ENCODE data around the gene MRPL38.

MRPL38 gene

GRCh38 chr17:75909051-75909811 is 4.5 kb upstream of the MRPL38 start:
- H3K4me1 Mint-ChIP-seq = peaks cover 4% of the 10 kb centered on the region
- H3K36me3 Mint-ChIP-seq = peaks cover 14% of the 10 kb centered on the region
- H3K4me3 Mint-ChIP-seq = no peak overlapping the region
- H3K27me3 Mint-ChIP-seq = no peaks in the 10 kb centered on the region
- no peaks in the 10 kb centered on the region for H3K9me3 Mint-ChIP-seq
- no peak for ATAC-seq
- H3K27ac Mint-ChIP-seq = no peak overlapping the region

- Mint-ChIP-seq H3K4me1 (peaks cover 11% of the 10 kb centered on the region), H3K36me3 (peaks cover 7% of the 10 kb centered on the region), H3K4me3 (no peak overlapping the region), H3K27me3 (no peaks in the 10 kb centered on the region), H3K27ac (no peak overlapping the region), H3K9me3 (no peaks in the 10 kb centered on the region)
- ATAC-seq = no peak
Measured at GRCh38 chr17:75908201-75908600, 3.5 kb upstream of the MRPL38 start.

- H3K36me3 Mint-ChIP-seq = peaks cover 4% of the 10 kb centered on the region
- H3K4me1 Mint-ChIP-seq = peaks cover 11% of the 10 kb centered on the region
- H3K4me3 Mint-ChIP-seq = peak overlapping the region; percentile 41
- no peak for ATAC-seq
- H3K27ac Mint-ChIP-seq = peak overlapping the region; percentile 41
- no peaks in the 10 kb centered on the region for H3K9me3 Mint-ChIP-seq
- no peaks in the 10 kb centered on the region for H3K27me3 Mint-ChIP-seq
Measured at GRCh38 chr17:75906143-75906884, 1.6 kb upstream of the MRPL38 start.

- no peaks in the 10 kb centered on the region for H3K27me3 Mint-ChIP-seq
- no peaks in the 10 kb centered on the region for H3K9me3 Mint-ChIP-seq
- H3K27ac Mint-ChIP-seq = no peak overlapping the region
- H3K36me3 Mint-ChIP-seq = peaks cover 34% of the 10 kb centered on the region
- no peak overlapping the region for H3K4me3 Mint-ChIP-seq
- ATAC-seq = no peak
- H3K4me1 Mint-ChIP-seq = peaks cover 20% of the 10 kb centered on the region
Measured at GRCh38 chr17:75902406-75902805, 2.3 kb downstream of the MRPL38 start.

GRCh38 chr17:75901727-75902126 is 3.0 kb downstream of the MRPL38 start:
- H3K4me1 Mint-ChIP-seq = peaks cover 24% of the 10 kb centered on the region
- no peak overlapping the region for H3K27ac Mint-ChIP-seq
- no peaks in the 10 kb centered on the region for H3K27me3 Mint-ChIP-seq
- ATAC-seq = no peak
- no peaks in the 10 kb centered on the region for H3K9me3 Mint-ChIP-seq
- H3K36me3 Mint-ChIP-seq = peaks cover 34% of the 10 kb centered on the region
- no peak overlapping the region for H3K4me3 Mint-ChIP-seq

GRCh38 chr17:75900691-75901533 is 3.8 kb downstream of the MRPL38 start:
- H3K27me3 Mint-ChIP-seq = no peaks in the 10 kb centered on the region
- ATAC-seq = no peak
- no peaks in the 10 kb centered on the region for H3K9me3 Mint-ChIP-seq
- H3K36me3 Mint-ChIP-seq = peaks cover 34% of the 10 kb centered on the region
- no peak overlapping the region for H3K27ac Mint-ChIP-seq
- H3K4me1 Mint-ChIP-seq = peaks cover 27% of the 10 kb centered on the region
- H3K4me3 Mint-ChIP-seq = no peak overlapping the region

GRCh38 chr17:75899767-75900468 is 4.8 kb downstream of the MRPL38 start:
- no peaks in the 10 kb centered on the region for H3K27me3 Mint-ChIP-seq

GRCh38 chr17:75899353-75899752 is 5.3 kb downstream of the MRPL38 start:
- no peak for ATAC-seq
- Mint-ChIP-seq H3K9me3 (no peaks in the 10 kb centered on the region), H3K27me3 (no peaks in the 10 kb centered on the region), H3K27ac (peak overlapping the region; percentile 19), H3K4me1 (peaks cover 38% of the 10 kb centered on the region), H3K36me3 (peaks cover 39% of the 10 kb centered on the region), H3K4me3 (no peak overlapping the region)

More at GRCh38 chr17:75899767-75900468, 4.8 kb downstream of the MRPL38 start:
- Mint-ChIP-seq H3K4me1 (peaks cover 32% of the 10 kb centered on the region), H3K27ac (no peak overlapping the region), H3K4me3 (no peak overlapping the region), H3K9me3 (no peaks in the 10 kb centered on the region), H3K36me3 (peaks cover 38% of the 10 kb centered on the region)
- ATAC-seq = no peak

- ATAC-seq = no peak
- H3K27ac Mint-ChIP-seq = peak overlapping the region; percentile 19
- H3K9me3 Mint-ChIP-seq = no peaks in the 10 kb centered on the region
- H3K4me1 Mint-ChIP-seq = peaks cover 39% of the 10 kb centered on the region
- no peaks in the 10 kb centered on the region for H3K27me3 Mint-ChIP-seq
- H3K4me3 Mint-ChIP-seq = no peak overlapping the region
- H3K36me3 Mint-ChIP-seq = peaks cover 39% of the 10 kb centered on the region
Measured at GRCh38 chr17:75898791-75899190, 5.9 kb downstream of the MRPL38 start.

- Mint-ChIP-seq H3K27me3 (no peaks in the 10 kb centered on the region), H3K9me3 (no peaks in the 10 kb centered on the region), H3K36me3 (peaks cover 39% of the 10 kb centered on the region), H3K4me1 (peaks cover 41% of the 10 kb centered on the region), H3K4me3 (peak overlapping the region; percentile 65), H3K27ac (no peak overlapping the region)
- ATAC-seq = no peak
Measured at GRCh38 chr17:75898065-75898464, 6.6 kb downstream of the MRPL38 start.

GRCh38 chr17:75897160-75898019 is 7.3 kb downstream of the MRPL38 start:
- peak overlapping the region; percentile 65 for H3K4me3 Mint-ChIP-seq
- H3K27me3 Mint-ChIP-seq = no peaks in the 10 kb centered on the region
- peak overlapping the region; percentile 87 for H3K27ac Mint-ChIP-seq
- no peaks in the 10 kb centered on the region for H3K9me3 Mint-ChIP-seq
- ATAC-seq = no peak
- H3K4me1 Mint-ChIP-seq = peaks cover 41% of the 10 kb centered on the region
- peaks cover 39% of the 10 kb centered on the region for H3K36me3 Mint-ChIP-seq

GRCh38 chr17:75896415-75897159 is 8.1 kb downstream of the MRPL38 start, which contains the start of gene TRIM65:
TRIM65 (minus strand) TSS chr17:75896951; CDS start chr17:75896937, 14 bp downstream.
- Mint-ChIP-seq H3K9me3 (no peaks in the 10 kb centered on the region), H3K4me3 (peak within 1 kb of the TSS; percentile 75), H3K27ac (peak within 1 kb of the TSS; percentile 87), H3K4me1 (peaks cover 41% of the 10 kb centered on the region), H3K27me3 (no peaks in the 10 kb centered on the region), H3K36me3 (peaks cover 38% of the 10 kb centered on the region)
- peak; percentile 90 for ATAC-seq

- ATAC-seq = no peak
- peaks cover 33% of the 10 kb centered on the region for H3K36me3 Mint-ChIP-seq
- H3K4me1 Mint-ChIP-seq = peaks cover 42% of the 10 kb centered on the region
- H3K4me3 Mint-ChIP-seq = peak overlapping the region; percentile 75
- H3K9me3 Mint-ChIP-seq = no peaks in the 10 kb centered on the region
- peak overlapping the region; percentile 87 for H3K27ac Mint-ChIP-seq
- no peaks in the 10 kb centered on the region for H3K27me3 Mint-ChIP-seq
Measured at GRCh38 chr17:75895370-75896155, 9.1 kb downstream of the MRPL38 start.

Data from stimulated activated memory B cell treated with anti-CD40 and anti-IgM and Interleukin-4, amounts not matched to agents 10 μg/mL and 1 μg/mL and 100 μg/mL, for 72 hours (primary cell).